ENCODE data around the gene DGKZ.

DGKZ gene

GRCh38 chr11:46363455-46364005, 16.3 kb downstream of the DGKZ start:
- TF ChIP-seq POLR2A (IDR thresholded peaks at IDR 0.05; ENCODE audit: extremely low read depth, insufficient read length) (no peak), CTCF (IDR thresholded peaks at IDR 0.05; ENCODE audit: low read depth, low read length) (no peak)
- peak; percentile 32 for DNase-seq (ENCODE audit: low read depth)
- no peak overlapping the region for H3K4me3 ChIP-seq (ENCODE audit: low read depth, low read length)

- TF ChIP-seq CTCF (IDR thresholded peaks at IDR 0.05; ENCODE audit: low read depth, low read length) (no peak), POLR2A (IDR thresholded peaks at IDR 0.05; ENCODE audit: extremely low read depth, insufficient read length) (no peak)
- TF ChIP-seq, protein P1, sequence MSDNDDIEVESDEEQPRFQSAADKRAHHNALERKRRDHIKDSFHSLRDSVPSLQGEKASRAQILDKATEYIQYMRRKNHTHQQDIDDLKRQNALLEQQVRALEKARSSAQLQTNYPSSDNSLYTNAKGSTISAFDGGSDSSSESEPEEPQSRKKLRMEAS (IDR thresholded peaks at IDR 0.05; ENCODE audit: low read depth, low read length): no peak
- DNase-seq (ENCODE audit: low read depth): no peak
- no peak overlapping the region for H3K4me3 ChIP-seq (ENCODE audit: low read depth, low read length)
These were observed 16.8 kb downstream of the DGKZ start for GRCh38 chr11:46364056-46364455.

DNA sequence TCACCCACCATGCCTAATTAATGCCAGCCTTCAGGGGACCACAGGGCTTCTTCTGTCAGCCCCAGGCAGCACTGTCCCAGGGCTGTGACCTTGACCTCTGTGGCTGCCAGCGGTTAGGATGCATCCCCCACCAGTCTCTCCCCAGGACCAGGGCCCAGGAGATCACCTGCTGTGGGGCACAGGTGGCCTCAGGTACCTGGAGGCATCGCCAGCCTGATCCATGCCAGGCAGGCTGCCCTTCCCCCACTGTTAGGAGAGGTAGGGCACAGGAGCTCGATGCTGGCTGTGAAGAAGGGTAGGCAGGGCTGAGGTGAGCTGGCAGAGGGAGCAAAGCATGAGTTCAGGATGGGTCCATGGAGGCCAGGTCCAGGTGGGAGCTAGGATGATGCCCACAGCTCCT, 17.5 kb downstream of the DGKZ start:
- no peak overlapping the region for H3K4me3 ChIP-seq (ENCODE audit: low read depth, low read length)
- no peak for DNase-seq (ENCODE audit: low read depth)
- no peak for TF ChIP-seq CTCF (IDR thresholded peaks at IDR 0.05; ENCODE audit: low read depth, low read length)
- TF ChIP-seq, protein P1 (IDR thresholded peaks at IDR 0.05; ENCODE audit: low read depth, low read length): no peak
- no peak for TF ChIP-seq POLR2A (IDR thresholded peaks at IDR 0.05; ENCODE audit: extremely low read depth, insufficient read length)
- TF ChIP-seq MYC (IDR thresholded peaks at IDR 0.05; ENCODE audit: low read depth, low read length): no peak

DNA sequence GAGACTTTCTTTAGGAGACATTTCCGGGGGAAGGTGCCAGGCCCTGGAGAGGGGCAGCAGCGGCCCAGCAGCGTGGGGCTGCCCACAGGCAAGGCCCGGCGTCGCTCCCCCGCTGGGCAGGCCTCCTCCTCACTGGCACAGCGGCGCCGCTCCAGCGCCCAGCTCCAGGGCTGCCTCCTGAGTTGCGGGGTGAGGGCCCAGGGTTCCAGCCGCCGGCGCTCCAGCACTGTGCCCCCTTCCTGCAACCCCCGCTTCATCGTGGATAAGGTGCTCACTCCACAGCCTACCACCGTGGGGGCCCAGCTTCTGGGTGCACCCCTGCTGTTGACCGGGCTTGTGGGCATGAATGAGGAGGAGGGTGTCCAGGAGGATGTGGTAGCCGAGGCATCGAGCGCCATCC, 19.0 kb downstream of the DGKZ start:
- no peak for DNase-seq (ENCODE audit: low read depth)
- no peak overlapping the region for H3K4me3 ChIP-seq (ENCODE audit: low read depth, low read length)
- TF ChIP-seq CTCF (IDR thresholded peaks at IDR 0.05; ENCODE audit: low read depth, low read length): no peak
- TF ChIP-seq POLR2A (IDR thresholded peaks at IDR 0.05; ENCODE audit: extremely low read depth, insufficient read length): no peak
- TF ChIP-seq, protein P1 (IDR thresholded peaks at IDR 0.05; ENCODE audit: low read depth, low read length): no peak
- no peak for TF ChIP-seq MYC (IDR thresholded peaks at IDR 0.05; ENCODE audit: low read depth, low read length)

- H3K4me3 ChIP-seq (ENCODE audit: low read depth, low read length): no peak overlapping the region
- peak; percentile 14 for DNase-seq (ENCODE audit: low read depth)
- TF ChIP-seq, protein P1 (IDR thresholded peaks at IDR 0.05; ENCODE audit: low read depth, low read length): no peak
- no peak for TF ChIP-seq CTCF (IDR thresholded peaks at IDR 0.05; ENCODE audit: low read depth, low read length)
These were observed 19.4 kb downstream of the DGKZ start for GRCh38 chr11:46366661-46367161.
